PC-3 (cell line): ENCODE results near the gene CIB4. TPM values are rescaled to one million over a fixed set of nuclear protein-coding genes. Genes with fewer than 3 reads are reported as not detected.

ENCODE experiments used
- ATAC-seq: fragments of 200-7000 bp; cut with Tn5 transposase; 2 replicates; pipeline ENCODE4 v1.9.1; 2020; ENCODE audit warnings: mild to moderate bottlenecking, moderate library complexity
- BruUV-seq: library from RNA; stranded (reverse); fragments of 400-500 nt; replicated peaks from 2 replicates; lab custom pipeline; 2021; lab: Mats Ljungman, UMichigan
- CTCF ChIA-PET: fragments of 300-600 bp; sonication (Branson Sonifier 250); formaldehyde crosslinking; loops from one replicate; lab custom pipeline; 2022; ENCODE audit warnings: antibody characterized with exemption; lab: Charles Lee
- POLR2A ChIA-PET: fragments of 300-600 bp; sonication (Branson Sonifier 250); formaldehyde crosslinking; loops from one replicate; lab custom pipeline; 2022; ENCODE audit warnings: antibody characterized with exemption; ENCODE audit not compliant: unreplicated experiment; lab: Charles Lee
- DNase-seq: peaks from one replicate; pipeline ENCODE4 v3.0.0-alpha.2; 2015
- H2AFZ ChIP-seq: fragments of 300-600 bp; sonication (generic); 2 replicates; pipeline ENCODE4 v1.6.0; 2016; ENCODE audit warnings: antibody characterized with exemption, low read length
- H3F3A ChIP-seq: fragments of 300-600 bp; sonication (generic); one replicate; pipeline ENCODE4 v1.6.0; 2017; ENCODE audit warnings: antibody characterized with exemption, low read length, control low read depth, mild to moderate bottlenecking; ENCODE audit not compliant: unreplicated experiment
- H3K27ac ChIP-seq: fragments of 300-600 bp; sonication (generic); 2 replicates; pipeline ENCODE4 v1.5.1; 2016; ENCODE audit warnings: mild to moderate bottlenecking, low read length
- H3K27me3 ChIP-seq: fragments of 300-600 bp; sonication (generic); 2 replicates; pipeline ENCODE4 v1.6.1; 2016; ENCODE audit warnings: low read length, mixed read lengths
- H3K36me3 ChIP-seq: fragments of 300-600 bp; sonication (generic); 2 replicates; pipeline ENCODE4 v1.6.1; 2016; ENCODE audit warnings: low read depth, mixed run types, low read length, mixed read lengths
- H3K4me1 ChIP-seq: fragments of 300-600 bp; sonication (generic); 2 replicates; pipeline ENCODE4 v1.5.1; 2016; ENCODE audit warnings: low read length; ENCODE audit not compliant: insufficient read depth
- H3K4me2 ChIP-seq: fragments of 300-600 bp; sonication (generic); 2 replicates; pipeline ENCODE4 v1.6.0; 2016; ENCODE audit warnings: low read length
- H3K4me3 ChIP-seq: fragments of 300-600 bp; sonication (generic); 2 replicates; pipeline ENCODE4 v1.5.1; 2016; ENCODE audit warnings: mild to moderate bottlenecking, low read length, mixed read lengths
- H3K79me2 ChIP-seq: fragments of 300-600 bp; sonication (generic); 2 replicates; pipeline ENCODE4 v1.6.1; 2017; ENCODE audit warnings: low read length, mixed read lengths
- H3K9ac ChIP-seq: fragments of 300-600 bp; sonication (generic); 2 replicates; pipeline ENCODE4 v1.6.0; 2016; ENCODE audit warnings: mild to moderate bottlenecking, low read length
- H3K9me2 ChIP-seq: fragments of 300-600 bp; sonication (generic); replicated peaks from 2 replicates; pipeline ENCODE4 v1.6.1; 2016; ENCODE audit warnings: mixed run types, low read length, mixed read lengths
- H3K9me3 ChIP-seq: fragments of 300-600 bp; sonication (generic); 2 replicates; pipeline ENCODE4 v1.6.1; 2016; ENCODE audit warnings: low read length, mixed read lengths
- H4K20me1 ChIP-seq: fragments of 300-600 bp; sonication (generic); 2 replicates; pipeline ENCODE4 v1.6.1; 2016; ENCODE audit warnings: low read length, mixed read lengths
- EZH2 ChIP-seq: fragments of 300-600 bp; sonication (generic); IDR thresholded peaks from one replicate; pipeline ENCODE4 v1.6.1; 2017; ENCODE audit warnings: antibody characterized with exemption, mild to moderate bottlenecking, low read length; ENCODE audit not compliant: unreplicated experiment
- EZH2phosphoT487 ChIP-seq: fragments of 300-600 bp; sonication (generic); IDR thresholded peaks from 2 replicates; pipeline ENCODE4 v1.6.1; 2018; ENCODE audit warnings: mild to moderate bottlenecking, antibody characterized with exemption, low read length, borderline replicate concordance
- intact Hi-C: fragments of 100-400 bp; cut with micrococcal nuclease; formaldehyde crosslinking; loops from 2 replicates; pipeline ENCODE4 v1.9.0; 2023
- total RNA-seq: library from RNA; depleted of rRNA; stranded (reverse); fragments of >200 nt; gene quantifications from 2 replicates; pipeline ENCODE4 v1.2.3, GENCODE V29; 2014
- TF ChIP-seq, protein P1 (sequence below): fragments of 300-600 bp; sonication (generic); conservative IDR thresholded peaks from 2 replicates; pipeline ENCODE4 v1.5.1; 2017; ENCODE audit warnings: antibody characterized with exemption, low read depth, mild to moderate bottlenecking, low read length

CIB4 gene
- total RNA-seq, 1 experiment from 2014 or later: not detected

DNA sequence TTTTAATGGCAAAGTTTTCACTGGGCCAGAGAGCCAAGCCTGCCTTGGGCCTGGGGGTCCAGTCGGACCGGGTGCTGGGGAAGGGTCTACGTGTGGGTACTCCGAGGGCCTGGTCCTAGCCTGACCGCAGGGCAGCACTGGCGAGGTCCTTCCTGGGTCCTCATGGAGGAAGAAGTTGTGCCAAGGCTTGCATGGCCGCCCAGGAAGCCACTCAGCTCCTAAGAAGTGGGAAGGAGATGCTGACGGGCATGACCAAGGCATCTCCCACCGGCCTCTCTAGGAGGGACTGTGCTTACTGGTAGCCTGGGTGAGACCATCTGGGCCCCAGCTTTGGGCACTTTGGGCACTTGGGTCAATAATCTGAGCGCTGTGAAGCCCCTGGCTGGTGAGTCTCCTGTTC, 22.6 kb downstream of the CIB4 start:
- POLR2A ChIA-PET: no interaction called here
- Histone ChIP-seq H3K4me1 (no peaks in the 10 kb centered on the region), H3K4me2 (no peak overlapping the region), H3K27ac (no peak overlapping the region), H3K36me3 (no peaks in the 10 kb centered on the region), H3K4me3 (no peak overlapping the region), H3K9ac (no peak overlapping the region), H3K9me3 (no peaks in the 10 kb centered on the region), H3K27me3 (no peaks in the 10 kb centered on the region), H2AFZ (no peak overlapping the region), H3K79me2 (no peaks in the 10 kb centered on the region), H3F3A (no peaks in the 10 kb centered on the region), H4K20me1 (no peaks in the 10 kb centered on the region), H3K9me2 (no peaks in the 10 kb centered on the region)
- intact Hi-C loops: no loop called here
- ATAC-seq: no peak
- no peak for TF ChIP-seq EZH2
- no peak for TF ChIP-seq EZH2phosphoT487
- TF ChIP-seq, protein P1, sequence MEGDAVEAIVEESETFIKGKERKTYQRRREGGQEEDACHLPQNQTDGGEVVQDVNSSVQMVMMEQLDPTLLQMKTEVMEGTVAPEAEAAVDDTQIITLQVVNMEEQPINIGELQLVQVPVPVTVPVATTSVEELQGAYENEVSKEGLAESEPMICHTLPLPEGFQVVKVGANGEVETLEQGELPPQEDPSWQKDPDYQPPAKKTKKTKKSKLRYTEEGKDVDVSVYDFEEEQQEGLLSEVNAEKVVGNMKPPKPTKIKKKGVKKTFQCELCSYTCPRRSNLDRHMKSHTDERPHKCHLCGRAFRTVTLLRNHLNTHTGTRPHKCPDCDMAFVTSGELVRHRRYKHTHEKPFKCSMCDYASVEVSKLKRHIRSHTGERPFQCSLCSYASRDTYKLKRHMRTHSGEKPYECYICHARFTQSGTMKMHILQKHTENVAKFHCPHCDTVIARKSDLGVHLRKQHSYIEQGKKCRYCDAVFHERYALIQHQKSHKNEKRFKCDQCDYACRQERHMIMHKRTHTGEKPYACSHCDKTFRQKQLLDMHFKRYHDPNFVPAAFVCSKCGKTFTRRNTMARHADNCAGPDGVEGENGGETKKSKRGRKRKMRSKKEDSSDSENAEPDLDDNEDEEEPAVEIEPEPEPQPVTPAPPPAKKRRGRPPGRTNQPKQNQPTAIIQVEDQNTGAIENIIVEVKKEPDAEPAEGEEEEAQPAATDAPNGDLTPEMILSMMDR: no peak
- DNase-seq: no peak
- CTCF ChIA-PET: no interaction called here
- no TSS peak for BruUV-seq

DNA sequence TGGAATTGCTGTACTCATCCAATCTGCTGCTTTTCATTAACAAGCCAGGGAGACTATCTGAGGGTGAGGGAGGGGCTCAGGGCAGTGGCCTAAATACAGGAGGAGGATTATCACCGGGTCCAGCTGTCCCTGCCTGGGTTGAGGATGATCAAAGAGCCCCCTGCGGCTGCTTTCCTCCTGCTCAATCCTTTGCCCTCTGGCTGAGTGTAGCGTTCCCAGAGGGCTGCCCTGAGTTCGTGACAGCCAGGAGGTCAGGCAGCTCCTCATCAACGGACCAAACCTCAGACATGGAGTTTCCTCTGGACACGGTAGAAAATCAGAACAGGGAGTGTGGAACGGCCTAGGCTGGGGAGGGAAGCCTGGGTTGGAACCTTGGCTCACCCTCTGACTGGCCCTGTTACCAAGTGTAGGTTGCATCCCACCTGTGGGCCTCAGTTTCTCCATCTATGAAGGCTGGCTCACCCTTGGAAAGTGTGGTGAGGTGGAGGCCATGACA, 23.5 kb downstream of the CIB4 start:
- DNase-seq (no peak), ATAC-seq (no peak)
- ChIA-PET CTCF (no interaction called here), POLR2A (no interaction called here)
- H3K79me2 ChIP-seq: no peaks in the 10 kb centered on the region
- no peaks in the 10 kb centered on the region for H3K36me3 ChIP-seq
- no TSS peak for BruUV-seq
- no peak overlapping the region for H2AFZ ChIP-seq
- H3K27me3 ChIP-seq: no peaks in the 10 kb centered on the region
- H3K9ac ChIP-seq: no peak overlapping the region
- H3K9me2 ChIP-seq: no peaks in the 10 kb centered on the region
- no peaks in the 10 kb centered on the region for H3K9me3 ChIP-seq
- H3K27ac ChIP-seq: no peak overlapping the region
- TF ChIP-seq EZH2phosphoT487: no peak
- no peak for TF ChIP-seq EZH2
- TF ChIP-seq, protein P1: no peak
- H3F3A ChIP-seq: no peaks in the 10 kb centered on the region
- H3K4me2 ChIP-seq: no peak overlapping the region
- no peaks in the 10 kb centered on the region for H4K20me1 ChIP-seq
- no peak overlapping the region for H3K4me3 ChIP-seq
- intact Hi-C loops: no loop called here
- H3K4me1 ChIP-seq: no peaks in the 10 kb centered on the region

DNA sequence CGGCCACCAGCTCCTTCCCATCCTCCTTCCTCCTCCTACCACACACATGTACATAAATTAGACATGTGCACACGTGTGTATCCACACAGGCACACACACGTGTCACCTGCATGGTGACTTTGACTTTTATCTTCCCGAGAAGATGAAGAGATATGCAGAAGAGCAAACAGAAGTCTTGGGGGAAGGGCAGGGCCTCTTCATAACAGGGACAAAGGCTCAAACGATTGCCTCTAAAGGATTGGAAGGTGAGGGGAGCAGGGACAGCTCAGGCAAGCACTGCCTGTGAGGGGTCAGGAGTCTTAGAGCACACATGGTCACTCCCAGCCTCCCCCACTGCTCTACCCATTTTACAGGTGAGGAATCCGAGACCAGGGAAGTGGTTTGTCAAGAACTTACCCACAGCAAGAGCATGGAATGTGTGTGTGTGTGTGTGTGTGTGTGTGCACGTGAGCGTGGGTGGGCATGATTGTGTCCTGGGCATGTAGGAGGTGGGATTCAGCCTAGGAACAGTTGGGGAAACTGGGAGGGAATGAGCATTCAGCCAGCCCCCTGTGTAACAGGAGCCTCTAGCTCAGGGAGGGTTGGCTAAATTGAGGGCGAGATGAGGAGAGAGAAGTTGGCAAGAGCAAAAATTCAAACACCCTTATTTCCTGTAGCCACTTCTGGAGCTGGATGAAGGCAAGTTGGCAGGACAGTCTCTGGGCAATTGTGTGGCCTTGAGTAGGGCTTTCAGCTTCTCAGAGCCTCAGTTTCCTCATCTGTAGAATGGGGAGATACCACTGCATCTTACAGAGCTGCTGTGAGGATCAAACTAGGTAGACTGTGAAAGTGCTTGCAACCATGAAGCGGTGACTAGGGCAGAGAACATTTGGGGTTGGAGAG, 24.2 kb downstream of the CIB4 start:
- Histone ChIP-seq H4K20me1 (no peaks in the 10 kb centered on the region), H3K4me1 (no peaks in the 10 kb centered on the region), H3K36me3 (no peaks in the 10 kb centered on the region), H3K4me3 (no peak overlapping the region), H3K9ac (no peak overlapping the region), H3K27ac (no peak overlapping the region), H3K9me3 (no peaks in the 10 kb centered on the region), H3F3A (no peaks in the 10 kb centered on the region), H3K79me2 (no peaks in the 10 kb centered on the region), H3K27me3 (no peaks in the 10 kb centered on the region; the same call in 1 of the 2 replicates), H3K9me2 (no peaks in the 10 kb centered on the region), H3K4me2 (no peak overlapping the region), H2AFZ (no peak overlapping the region)
- ChIA-PET POLR2A (interaction anchor here (0.6 kb wide), 1 partner anchor 148 kb away, joined by 12 read pairs; no protein-coding TSS in a partner anchor), CTCF (no interaction called here)
- DNase-seq: no peak
- intact Hi-C loops: no loop called here
- no TSS peak for BruUV-seq
- TF ChIP-seq, protein P1: no peak
- TF ChIP-seq EZH2 (no peak), EZH2phosphoT487 (no peak)
- ATAC-seq: no peak
